ENCODE data around the gene BPIFA1.

Gene BPIFA1

GRCh38 chr20:33235696-33236095 is at the start of gene BPIFA1:
TSS of gene BPIFA1 (plus strand) at chr20:33235996. CDS start at chr20:33237712, 1,716 bp downstream.
- DNase-seq (ENCODE audit: low read depth), result no peak

GRCh38 chr20:33187491-33187890 is 48.3 kb upstream of the BPIFA1 start:
- no peak for DNase-seq (ENCODE audit: low read depth)

- no peak for DNase-seq (ENCODE audit: low read depth)
These were observed 47.4 kb upstream of the BPIFA1 start for GRCh38 chr20:33188421-33188820.

- DNase-seq (ENCODE audit: low read depth), result no peak
These were observed 44.3 kb upstream of the BPIFA1 start for GRCh38 chr20:33191484-33191883.

- no peak for DNase-seq (ENCODE audit: low read depth)
These were observed 43.8 kb upstream of the BPIFA1 start for GRCh38 chr20:33191955-33192354.

GRCh38 chr20:33192912-33193501 is 42.8 kb upstream of the BPIFA1 start:
- DNase-seq (ENCODE audit: low read depth), result no peak

- DNase-seq (ENCODE audit: low read depth), result no peak
These were observed 36.8 kb upstream of the BPIFA1 start for GRCh38 chr20:33199026-33199425.

- no peak for DNase-seq (ENCODE audit: low read depth)
These were observed 33.3 kb upstream of the BPIFA1 start for GRCh38 chr20:33202451-33202850.

GRCh38 chr20:33203444-33203843 is 32.4 kb upstream of the BPIFA1 start:
- no peak for DNase-seq (ENCODE audit: low read depth)

- peak; percentile 18 for DNase-seq (ENCODE audit: low read depth)
These were observed 26.0 kb upstream of the BPIFA1 start for GRCh38 chr20:33209789-33210188.

- DNase-seq (ENCODE audit: low read depth), result no peak
These were observed 25.4 kb upstream of the BPIFA1 start for GRCh38 chr20:33210371-33210770.

GRCh38 chr20:33211817-33212424 is 23.9 kb upstream of the BPIFA1 start:
- no peak for DNase-seq (ENCODE audit: low read depth)

- DNase-seq (ENCODE audit: low read depth), result no peak
These were observed 18.7 kb upstream of the BPIFA1 start, which contains the start of gene BPIFA3 for GRCh38 chr20:33217052-33217451. TSS of gene BPIFA3 (plus strand) at chr20:33217352. CDS start at chr20:33217537, 185 bp downstream.

GRCh38 chr20:33224399-33224798 is 11.4 kb upstream of the BPIFA1 start:
- DNase-seq (ENCODE audit: low read depth), result no peak

- DNase-seq (ENCODE audit: low read depth), result no peak
These were observed 6.0 kb upstream of the BPIFA1 start for GRCh38 chr20:33229843-33230242.

GRCh38 chr20:33231237-33231636 is 4.6 kb upstream of the BPIFA1 start:
- no peak for DNase-seq (ENCODE audit: low read depth)

- DNase-seq (ENCODE audit: low read depth), result no peak
These were observed 3.2 kb upstream of the BPIFA1 start for GRCh38 chr20:33232486-33233072.

GRCh38 chr20:33233129-33233774 is 2.5 kb upstream of the BPIFA1 start:
- DNase-seq (ENCODE audit: low read depth), result no peak

- no peak for DNase-seq (ENCODE audit: low read depth)
These were observed 1.7 kb upstream of the BPIFA1 start for GRCh38 chr20:33234050-33234449.

- DNase-seq (ENCODE audit: low read depth), result no peak
These were observed 555 bp downstream of the BPIFA1 start for GRCh38 chr20:33236351-33236750.

GRCh38 chr20:33237989-33238388 is 2.2 kb downstream of the BPIFA1 start:
- no peak for DNase-seq (ENCODE audit: low read depth)

- DNase-seq (ENCODE audit: low read depth), result no peak
These were observed 3.6 kb downstream of the BPIFA1 start for GRCh38 chr20:33239418-33239817.

Measured in non-pigmented ciliary epithelial cell (primary cell).